WTC11 (cell line): ENCODE results near the gene CALHM1. TPM values are rescaled to one million over a fixed set of nuclear protein-coding genes. Genes with fewer than 3 reads are reported as not detected.

Source experiments
- ATAC-seq: fragments of 200-7000 bp; cut with Tn5 transposase; 2 replicates; pipeline ENCODE4 v1.10.0; 2021; ENCODE audit warnings: mild to moderate bottlenecking, moderate library complexity
- CTCF ChIA-PET: fragments of 300-600 bp; sonication (Branson Sonifier 250); formaldehyde crosslinking; loops from one replicate; lab custom pipeline; 2021; ENCODE audit warnings: antibody characterized with exemption; lab: Charles Lee
- POLR2A ChIA-PET: fragments of 350-600 bp; sonication (Branson Sonifier 250); formaldehyde crosslinking; loops from one replicate; lab custom pipeline; 2021; ENCODE audit warnings: antibody characterized with exemption; lab: Charles Lee
- DNase-seq: peaks from one replicate; pipeline ENCODE4 v3.0.0; 2021; ENCODE audit warnings: low spot score
- H3K27ac Mint-ChIP-seq: 2 replicates; pipeline ENCODE4 v1.8.0; 2021; ENCODE audit warnings: mixed read lengths
- H3K27me3 Mint-ChIP-seq: 2 replicates; pipeline ENCODE4 v1.8.0; 2021; ENCODE audit warnings: low read depth, mild to moderate bottlenecking, moderate library complexity, mixed read lengths
- H3K36me3 Mint-ChIP-seq: 2 replicates; pipeline ENCODE4 v1.8.0; 2021; ENCODE audit warnings: mixed read lengths
- H3K4me1 Mint-ChIP-seq: 2 replicates; pipeline ENCODE4 v1.8.0; 2022; ENCODE audit warnings: mixed read lengths
- H3K4me3 Mint-ChIP-seq: 2 replicates; pipeline ENCODE4 v1.8.0; 2021; ENCODE audit warnings: mild to moderate bottlenecking, moderate library complexity, mixed read lengths
- H3K9me3 Mint-ChIP-seq: 2 replicates; pipeline ENCODE4 v1.8.0; 2021; ENCODE audit warnings: mixed read lengths
- CBFB ChIP-seq: sonication (generic); formaldehyde crosslinking; IDR thresholded peaks from 2 replicates; pipeline ENCODE4 v1.8.1; 2022; ENCODE audit warnings: mild to moderate bottlenecking, low read depth, missing genetic modification reagents
- ELF4 ChIP-seq: sonication (generic); formaldehyde crosslinking; IDR thresholded peaks from 2 replicates; pipeline ENCODE4 v1.8.1; 2022; ENCODE audit warnings: low read depth, mild to moderate bottlenecking, moderate library complexity, missing genetic modification reagents
- FOXP1 ChIP-seq: sonication (generic); formaldehyde crosslinking; IDR thresholded peaks from 2 replicates; pipeline ENCODE4 v1.8.0; 2022; ENCODE audit warnings: missing genetic modification reagents, mild to moderate bottlenecking, moderate library complexity, borderline replicate concordance
- FOXP4 ChIP-seq: sonication (generic); formaldehyde crosslinking; IDR thresholded peaks from 2 replicates; pipeline ENCODE4 v1.8.0; 2022; ENCODE audit warnings: mild to moderate bottlenecking, missing genetic modification reagents
- GTF2I ChIP-seq: fragments of 250-450 bp; sonication (Bioruptor Pico); conservative IDR thresholded peaks from 2 replicates; pipeline ENCODE4 v1.4.0; 2021; ENCODE audit warnings: mild to moderate bottlenecking
- NFATC4 ChIP-seq: fragments of 250-450 bp; sonication (Bioruptor Pico); IDR thresholded peaks from 2 replicates; pipeline ENCODE4 v1.9.0; 2021; ENCODE audit warnings: mild to moderate bottlenecking
- NR1H2 ChIP-seq: sonication (generic); formaldehyde crosslinking; IDR thresholded peaks from 2 replicates; pipeline ENCODE4 v1.9.0; 2021; ENCODE audit warnings: mild to moderate bottlenecking, moderate library complexity, missing genetic modification reagents
- NR2C2 ChIP-seq: sonication (generic); formaldehyde crosslinking; IDR thresholded peaks from 2 replicates; pipeline ENCODE4 v1.8.0; 2022; ENCODE audit warnings: mild to moderate bottlenecking, missing genetic modification reagents
- RORB ChIP-seq: fragments of 250-450 bp; sonication (Bioruptor Pico); IDR thresholded peaks from 2 replicates; pipeline ENCODE4 v1.9.0; 2021; ENCODE audit warnings: mild to moderate bottlenecking
- SMAD4 ChIP-seq: sonication (generic); formaldehyde crosslinking; IDR thresholded peaks from 2 replicates; pipeline ENCODE4 v1.8.0; 2022; ENCODE audit warnings: mild to moderate bottlenecking, missing genetic modification reagents
- STAT6 ChIP-seq: sonication (generic); formaldehyde crosslinking; conservative IDR thresholded peaks from 2 replicates; pipeline ENCODE4 v1.8.1; 2023; ENCODE audit warnings: mild to moderate bottlenecking, low read depth, missing genetic modification reagents, moderate library complexity
- ZNF138 ChIP-seq: sonication (generic); formaldehyde crosslinking; conservative IDR thresholded peaks from 2 replicates; pipeline ENCODE4 v1.8.1; 2022; ENCODE audit warnings: mild to moderate bottlenecking, moderate library complexity, missing genetic modification reagents
- ZNF416 ChIP-seq: fragments of 250-450 bp; sonication (Bioruptor Pico); IDR thresholded peaks from 2 replicates; pipeline ENCODE4 v1.9.0; 2021; ENCODE audit warnings: mild to moderate bottlenecking, inconsistent platforms
- ZNF512 ChIP-seq: sonication (generic); formaldehyde crosslinking; IDR thresholded peaks from 2 replicates; pipeline ENCODE4 v1.8.1; 2022; ENCODE audit warnings: missing genetic modification reagents, borderline replicate concordance
- ZNF532 ChIP-seq: fragments of 250-450 bp; sonication (Bioruptor Pico); IDR thresholded peaks from 2 replicates; pipeline ENCODE4 v1.9.0; 2021; ENCODE audit warnings: mild to moderate bottlenecking, borderline replicate concordance
- total RNA-seq: library from RNA; stranded (reverse); gene quantifications from 3 replicates; pipeline ENCODE4 v1.2.3, GENCODE V29; 2021

The CALHM1 gene
- total RNA-seq, 1 experiment from 2014 or later = 0.39 TPM

- Mint-ChIP-seq H3K4me3 (no peak overlapping the region), H3K4me1 (peaks cover 7% of the 10 kb centered on the region), H3K27ac (no peak overlapping the region), H3K9me3 (no peaks in the 10 kb centered on the region), H3K36me3 (no peaks in the 10 kb centered on the region), H3K27me3 (peaks cover 49% of the 10 kb centered on the region)
- ChIA-PET CTCF (interaction anchor here (0.7 to 1.4 kb wide), 3 partner anchors 56 to 94 kb away, joined by 3 to 5 read pairs (median 4); no protein-coding TSS in a partner anchor), POLR2A (no interaction called here)
- TF ChIP-seq ZNF532 = no peak
- TF ChIP-seq NFATC4 = no peak
- no peak for TF ChIP-seq FOXP1
- no peak for TF ChIP-seq ELF4
- no peak for TF ChIP-seq NR2C2 (CRISPR knock-in tag)
- no peak for TF ChIP-seq ZNF512 (CRISPR knock-in tag)
- TF ChIP-seq ZNF138 (CRISPR knock-in tag) = no peak
- no peak for TF ChIP-seq ZNF416
- no peak for TF ChIP-seq STAT6 (CRISPR knock-in tag)
- no peak for TF ChIP-seq SMAD4 (CRISPR knock-in tag)
- TF ChIP-seq GTF2I (CRISPR knock-in tag) = no peak
- TF ChIP-seq CBFB (CRISPR knock-in tag) = no peak
- TF ChIP-seq RORB = no peak
- TF ChIP-seq FOXP4 (CRISPR knock-in tag) = no peak
- TF ChIP-seq NR1H2 (CRISPR knock-in tag) = no peak
- DNase-seq (no peak), ATAC-seq (no peak)
These were observed 40.4 kb upstream of the CALHM1 start for GRCh38 chr10:103498936-103499638.
